ENCODE results near the gene RPL31. TPM values are rescaled to one million over a fixed set of nuclear protein-coding genes. Genes with fewer than 3 reads are reported as not detected.

The RPL31 gene
- polyA plus RNA-seq, 1 of the 3 experiments (the other 2 are of a cell fraction) = 4,488 TPM

- Histone ChIP-seq H3K36me3 (replicated peaks in 1 of 2; ENCODE audit: control insufficient read depth in 1 of 2, insufficient read depth in 2 of 2, low read length in 1 of 2) (peaks cover 13 to 32% of the 10 kb centered on the region in 2 experiments), H2AFZ (ENCODE audit: low read depth) (no peak overlapping the region), H3K4me1 (ENCODE audit: control insufficient read depth in 1 of 2, insufficient read depth in 2 of 2, low read depth in 1 of 2, low read length in 1 of 2) (peaks cover 0 to 2% of the 10 kb centered on the region in 2 experiments; a peak in 1 of 4 replicates), H3K9me3 (no peaks in the 10 kb centered on the region), H3K9ac (no peak overlapping the region), H4K20me1 (ENCODE audit: insufficient read depth) (no peaks in the 10 kb centered on the region), H3K9me2 (no peaks in the 10 kb centered on the region), H3K79me2 (ENCODE audit: insufficient read depth) (no peaks in the 10 kb centered on the region), H3F3A (replicated peaks; ENCODE audit: insufficient read depth) (no peaks in the 10 kb centered on the region), H3K4me3 (ENCODE audit: low read depth in 2 of 2, low read length in 1 of 2) (no peak overlapping the region), H3K4me2 (no peak overlapping the region), H3K27ac (ENCODE audit: low read depth in 2 of 2, low read length in 1 of 2) (no peak overlapping the region), H3K27me3 (ENCODE audit: insufficient read depth) (no peaks in the 10 kb centered on the region)
- POLR2A ChIA-PET = no interaction called here
- CTCF ChIA-PET = interaction anchor here (0.7 to 1.6 kb wide), 6 partner anchors 9 to 365 kb away, joined by 3 to 7 read pairs (median 4); partner anchors contain the start of gene CREG2
- WGBS (ENCODE audit: low lambda C conversion rate) = 91% methylated on average over 7 of the region's 16 CpGs
- DNase-seq = no peak
- TF ChIP-seq RXRA (IDR thresholded peaks at IDR 0.05; ENCODE audit: borderline replicate concordance, low read depth) (no peak), MXI1 (IDR thresholded peaks at IDR 0.05; ENCODE audit: low read depth, low read length) (no peak), USF1 (IDR thresholded peaks at IDR 0.05; ENCODE audit: borderline replicate concordance, low read depth) (no peak), ZBTB33 (IDR thresholded peaks at IDR 0.05; ENCODE audit: borderline replicate concordance, low read depth) (no peak), JUND (IDR thresholded peaks at IDR 0.05) (no peak), REST (IDR thresholded peaks at IDR 0.05; ENCODE audit: low read depth, low read length) (no peak), NRF1 (IDR thresholded peaks at IDR 0.05; ENCODE audit: low read depth, low read length) (no peak), FOXM1 (IDR thresholded peaks at IDR 0.05; ENCODE audit: low read depth) (no peak), CHD2 (IDR thresholded peaks at IDR 0.05; ENCODE audit: low read length, partially characterized antibody) (no peak), FOSL2 (IDR thresholded peaks at IDR 0.05; ENCODE audit: borderline replicate concordance, low read depth) (no peak), RFX5 (IDR thresholded peaks at IDR 0.05; ENCODE audit: low read length) (no peak), ELF1 (IDR thresholded peaks at IDR 0.05) (no peak)
Measured at GRCh38 chr2:101022221-101022620, 20.1 kb downstream of the RPL31 start.

Measured in SK-N-SH (cell line).